ENCODE results near the gene TNS1. TPM values are rescaled to one million over a fixed set of nuclear protein-coding genes. Genes with fewer than 3 reads are reported as not detected.
"Not testable (repeated sequence)": the region's sequence is repeated elsewhere in the genome, so short reads cannot be mapped to it uniquely, and the experiment has no call there.

The TNS1 gene
- total RNA-seq, 2 donors from 2014 or later = 0.80 to 16.8 TPM

GRCh38 chr2:217820904-217821303 lies 181.9 kb downstream of the TNS1 start:
- Mint-ChIP-seq H3K27ac (no peak overlapping the region), H3K36me3 (ENCODE audit: low read depth) (no peaks in the 10 kb centered on the region), H3K4me3 (no peak overlapping the region), H3K4me1 (no peaks in the 10 kb centered on the region), H3K27me3 (peaks cover 17% of the 10 kb centered on the region)
- DNase-seq (no peak), ATAC-seq (no peak)
- no peaks in the 10 kb centered on the region for H3K9me3 ChIP-seq (ENCODE audit: control insufficient read depth, low read length, poor library complexity, severe bottlenecking)

DNA sequence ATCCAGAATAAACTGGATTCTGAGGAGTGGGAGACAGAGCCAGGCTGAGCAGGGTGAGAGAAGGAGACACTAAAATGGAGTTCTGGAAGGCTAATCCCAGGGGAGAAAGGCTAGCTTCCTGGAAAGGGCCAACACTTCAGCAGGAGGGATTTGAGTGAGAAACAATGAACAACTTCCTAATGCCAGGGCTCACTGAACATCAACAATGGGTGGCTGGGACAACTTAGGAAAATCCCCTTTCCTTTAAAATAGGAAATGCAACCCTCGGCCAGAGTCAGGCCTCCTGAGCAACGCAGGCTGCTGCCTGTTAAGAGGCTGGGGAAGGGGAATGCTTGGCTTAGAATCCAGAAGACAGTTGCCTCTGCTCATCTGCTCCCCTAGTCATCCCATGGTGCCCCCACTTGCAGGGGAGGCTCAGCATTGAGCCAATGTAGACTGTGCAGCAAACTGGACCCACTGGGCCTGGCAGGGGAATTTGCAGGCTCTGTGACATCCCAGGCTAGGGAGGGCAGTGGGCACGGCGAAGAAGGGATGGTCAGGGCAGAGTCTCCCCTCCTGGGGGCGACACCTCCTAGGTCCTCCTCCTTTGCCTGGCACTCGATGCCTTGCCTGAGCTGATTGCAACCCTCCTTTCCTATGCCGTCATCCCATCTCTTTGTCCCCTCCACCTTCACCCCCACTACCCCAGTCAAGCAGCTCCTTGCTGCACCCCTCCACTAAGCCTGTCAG lies 182.5 kb downstream of the TNS1 start:
- Mint-ChIP-seq H3K27ac (no peak overlapping the region), H3K4me1 (no peaks in the 10 kb centered on the region), H3K36me3 (ENCODE audit: low read depth) (no peaks in the 10 kb centered on the region), H3K27me3 (peaks cover 22% of the 10 kb centered on the region), H3K4me3 (no peak overlapping the region)
- ATAC-seq = no peak
- no peak for DNase-seq
- H3K9me3 ChIP-seq (ENCODE audit: control insufficient read depth, low read length, poor library complexity, severe bottlenecking) = no peaks in the 10 kb centered on the region

- ATAC-seq (no peak), DNase-seq (no peak)
- H3K27me3 Mint-ChIP-seq = peaks cover 31% of the 10 kb centered on the region
- H3K36me3 Mint-ChIP-seq (ENCODE audit: low read depth) = no peaks in the 10 kb centered on the region
- H3K4me3 Mint-ChIP-seq = no peak overlapping the region
- H3K9me3 ChIP-seq (ENCODE audit: control insufficient read depth, low read length, poor library complexity, severe bottlenecking) = no peaks in the 10 kb centered on the region
- no peak overlapping the region for H3K27ac Mint-ChIP-seq
- no peaks in the 10 kb centered on the region for H3K4me1 Mint-ChIP-seq
Observed at GRCh38 chr2:217818293-217818850, 184.4 kb downstream of the TNS1 start.

- ATAC-seq (no peak), DNase-seq (no peak)
- Mint-ChIP-seq H3K27ac (no peak overlapping the region), H3K36me3 (ENCODE audit: low read depth) (no peaks in the 10 kb centered on the region), H3K4me1 (no peaks in the 10 kb centered on the region), H3K4me3 (no peak overlapping the region), H3K27me3 (peaks cover 38% of the 10 kb centered on the region)
- H3K9me3 ChIP-seq (ENCODE audit: control insufficient read depth, low read length, poor library complexity, severe bottlenecking) = no peaks in the 10 kb centered on the region
Observed at GRCh38 chr2:217817466-217818292, 185.1 kb downstream of the TNS1 start.

DNA sequence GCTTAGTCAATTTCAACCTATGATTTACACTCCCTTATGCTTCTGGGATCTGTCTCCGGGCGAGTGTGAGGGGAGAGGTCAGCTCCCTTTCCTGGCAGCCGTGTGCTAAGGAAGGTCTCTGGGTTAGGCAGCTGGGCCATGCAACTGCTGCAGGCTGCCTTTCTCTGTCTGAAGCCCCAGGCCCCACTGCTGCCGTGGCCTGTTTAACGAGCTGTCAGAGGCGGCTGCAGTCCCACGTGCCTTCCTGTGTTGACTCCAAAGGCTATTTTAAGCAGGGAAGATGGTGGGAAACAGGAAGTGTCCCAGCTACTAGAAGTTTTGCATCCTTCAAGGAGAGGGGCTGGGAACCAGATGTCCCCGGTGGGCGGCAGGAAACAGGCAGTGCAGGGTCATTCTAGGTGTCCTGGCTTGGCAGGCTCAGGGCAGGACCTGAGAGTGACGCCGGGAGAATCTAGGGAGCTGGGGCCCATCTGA lies 186.4 kb downstream of the TNS1 start:
- Mint-ChIP-seq H3K27ac (no peak overlapping the region), H3K4me3 (no peak overlapping the region), H3K36me3 (ENCODE audit: low read depth) (no peaks in the 10 kb centered on the region), H3K4me1 (no peaks in the 10 kb centered on the region), H3K27me3 (peaks cover 42% of the 10 kb centered on the region)
- no peak for ATAC-seq
- DNase-seq = no peak
- no peaks in the 10 kb centered on the region for H3K9me3 ChIP-seq (ENCODE audit: control insufficient read depth, low read length, poor library complexity, severe bottlenecking)

- H3K36me3 Mint-ChIP-seq (ENCODE audit: low read depth) = no peaks in the 10 kb centered on the region
- H3K27me3 Mint-ChIP-seq = peaks cover 42% of the 10 kb centered on the region
- H3K9me3 ChIP-seq (ENCODE audit: control insufficient read depth, low read length, poor library complexity, severe bottlenecking) = no peaks in the 10 kb centered on the region
- no peak overlapping the region for H3K4me3 Mint-ChIP-seq
- no peak overlapping the region for H3K27ac Mint-ChIP-seq
- no peak for ATAC-seq
- no peak for DNase-seq
- no peaks in the 10 kb centered on the region for H3K4me1 Mint-ChIP-seq
Observed at GRCh38 chr2:217813828-217814227, 189.0 kb downstream of the TNS1 start.

DNA sequence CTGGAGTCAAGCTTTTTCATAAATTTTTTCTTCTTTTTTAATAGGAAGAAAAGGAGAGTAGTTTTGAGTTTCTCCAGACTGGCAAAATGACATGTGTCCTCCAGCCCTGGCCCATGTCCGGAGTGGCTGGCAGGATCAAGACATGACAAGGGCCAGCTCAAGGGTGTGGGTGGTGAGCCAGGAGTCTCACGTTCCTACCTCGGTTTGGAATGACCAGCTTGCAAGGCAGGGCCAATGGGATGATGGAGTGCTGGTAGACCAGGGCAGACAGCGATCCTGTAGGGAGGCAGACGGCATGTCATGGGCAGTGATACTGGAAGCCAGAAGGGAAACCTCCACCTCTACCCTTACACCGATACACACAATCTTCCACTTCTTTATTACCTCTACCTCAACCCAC lies 190.6 kb downstream of the TNS1 start:
- ATAC-seq (no peak), DNase-seq (no peak)
- H3K9me3 ChIP-seq (ENCODE audit: control insufficient read depth, low read length, poor library complexity, severe bottlenecking) = no peaks in the 10 kb centered on the region
- no peaks in the 10 kb centered on the region for H3K4me1 Mint-ChIP-seq
- H3K4me3 Mint-ChIP-seq = no peak overlapping the region
- H3K36me3 Mint-ChIP-seq (ENCODE audit: low read depth) = no peaks in the 10 kb centered on the region
- no peak overlapping the region for H3K27ac Mint-ChIP-seq
- H3K27me3 Mint-ChIP-seq = peaks cover 32% of the 10 kb centered on the region

DNA sequence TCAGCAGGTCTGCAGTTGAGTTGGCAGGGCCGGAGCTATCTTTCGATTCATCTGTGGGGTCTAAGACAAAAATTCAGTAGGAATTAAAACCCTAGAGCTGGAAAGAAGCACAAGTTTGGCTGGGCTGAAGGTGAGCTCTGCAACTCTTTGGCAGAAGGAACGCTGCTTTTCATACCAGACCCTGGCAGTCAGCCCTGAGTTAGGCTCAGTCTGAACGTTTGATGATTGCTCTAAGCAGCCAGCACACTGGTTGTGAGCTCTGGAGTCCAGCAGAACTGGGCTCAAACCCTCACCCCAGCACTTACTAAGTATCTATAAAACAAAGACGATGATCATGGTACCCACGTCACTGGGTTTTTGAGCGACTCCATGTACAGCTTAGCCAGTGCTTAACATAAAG lies 192.5 kb downstream of the TNS1 start:
- ATAC-seq (no peak), DNase-seq (no peak)
- H3K4me1 Mint-ChIP-seq = no peaks in the 10 kb centered on the region
- peaks cover 3% of the 10 kb centered on the region for H3K36me3 Mint-ChIP-seq (ENCODE audit: low read depth)
- H3K9me3 ChIP-seq (ENCODE audit: control insufficient read depth, low read length, poor library complexity, severe bottlenecking) = no peaks in the 10 kb centered on the region
- H3K27me3 Mint-ChIP-seq = peaks cover 25% of the 10 kb centered on the region
- no peak overlapping the region for H3K4me3 Mint-ChIP-seq
- H3K27ac Mint-ChIP-seq = no peak overlapping the region

DNA sequence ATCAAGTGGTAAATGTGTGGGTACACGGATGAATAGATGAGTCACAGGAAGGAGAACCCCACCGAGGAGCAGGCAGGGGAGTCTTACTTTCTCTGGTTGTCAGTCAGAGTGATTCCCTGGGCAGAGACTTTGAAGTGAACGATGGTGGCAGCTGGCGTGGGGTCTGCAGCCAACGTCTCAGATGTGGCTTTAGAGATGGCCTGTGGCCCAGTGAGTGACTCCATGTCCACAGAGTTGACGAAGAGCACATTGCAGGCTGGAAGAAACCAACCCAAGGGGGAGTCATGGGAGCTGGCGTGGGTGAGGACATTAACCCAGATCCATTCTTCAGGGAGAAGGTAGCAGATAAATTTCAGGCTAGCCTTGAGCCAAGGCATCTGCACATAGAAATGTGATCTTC lies 193.1 kb downstream of the TNS1 start:
- no peak overlapping the region for H3K4me3 Mint-ChIP-seq
- DNase-seq = no peak
- no peak overlapping the region for H3K27ac Mint-ChIP-seq
- ATAC-seq = no peak
- H3K9me3 ChIP-seq (ENCODE audit: control insufficient read depth, low read length, poor library complexity, severe bottlenecking) = no peaks in the 10 kb centered on the region
- H3K4me1 Mint-ChIP-seq = no peaks in the 10 kb centered on the region
- H3K36me3 Mint-ChIP-seq (ENCODE audit: low read depth) = peaks cover 3% of the 10 kb centered on the region
- H3K27me3 Mint-ChIP-seq = peaks cover 22% of the 10 kb centered on the region

DNA sequence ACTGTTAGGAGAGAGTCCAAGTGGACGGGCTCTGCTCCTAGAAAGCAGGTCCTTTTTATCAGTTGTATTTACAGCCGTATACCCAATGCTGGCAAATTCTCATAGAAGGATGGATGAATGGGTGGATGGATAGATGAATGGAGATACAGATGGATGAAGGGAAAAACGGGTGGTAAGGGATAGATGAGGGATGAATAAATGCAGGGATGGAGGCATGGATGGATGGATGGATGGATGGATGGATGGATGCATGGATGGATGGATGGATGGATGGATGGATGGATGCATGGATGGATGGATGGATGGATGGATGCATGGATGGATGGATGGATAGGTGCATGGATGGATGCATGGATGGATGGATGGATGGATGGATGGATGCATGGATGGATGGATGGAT lies 193.8 kb downstream of the TNS1 start:
- H3K27ac Mint-ChIP-seq; ATAC-seq; H3K4me3 Mint-ChIP-seq; H3K9me3 ChIP-seq (ENCODE audit: control insufficient read depth, low read length, poor library complexity, severe bottlenecking); H3K4me1 Mint-ChIP-seq; H3K36me3 Mint-ChIP-seq (ENCODE audit: low read depth); DNase-seq: not testable (repeated sequence)
- H3K27me3 Mint-ChIP-seq = peaks cover 18% of the 10 kb centered on the region

DNA sequence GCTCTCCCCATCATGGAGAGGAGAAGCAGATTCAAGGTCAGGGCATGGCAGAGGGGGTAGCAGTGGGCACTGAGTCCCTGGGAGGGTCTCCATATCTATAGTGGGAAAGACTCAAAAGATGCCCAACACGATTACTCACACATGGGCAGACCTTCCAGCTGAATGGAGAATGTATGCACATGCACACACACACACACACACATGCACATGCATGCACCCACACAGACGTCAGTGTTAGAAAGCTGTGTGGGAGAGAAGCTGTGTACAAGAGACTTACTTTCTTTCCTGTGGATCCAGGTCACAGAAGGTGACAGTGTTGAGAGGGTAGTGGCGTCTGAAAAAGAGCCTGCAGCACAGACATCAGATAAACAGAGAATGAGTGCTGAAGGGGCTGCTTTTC lies 194.5 kb downstream of the TNS1 start:
- no peaks in the 10 kb centered on the region for H3K4me1 Mint-ChIP-seq
- ATAC-seq (no peak), DNase-seq (no peak)
- no peak overlapping the region for H3K27ac Mint-ChIP-seq
- H3K36me3 Mint-ChIP-seq (ENCODE audit: low read depth) = peaks cover 3% of the 10 kb centered on the region
- H3K27me3 Mint-ChIP-seq = peaks cover 16% of the 10 kb centered on the region
- no peaks in the 10 kb centered on the region for H3K9me3 ChIP-seq (ENCODE audit: control insufficient read depth, low read length, poor library complexity, severe bottlenecking)
- no peak overlapping the region for H3K4me3 Mint-ChIP-seq

DNA sequence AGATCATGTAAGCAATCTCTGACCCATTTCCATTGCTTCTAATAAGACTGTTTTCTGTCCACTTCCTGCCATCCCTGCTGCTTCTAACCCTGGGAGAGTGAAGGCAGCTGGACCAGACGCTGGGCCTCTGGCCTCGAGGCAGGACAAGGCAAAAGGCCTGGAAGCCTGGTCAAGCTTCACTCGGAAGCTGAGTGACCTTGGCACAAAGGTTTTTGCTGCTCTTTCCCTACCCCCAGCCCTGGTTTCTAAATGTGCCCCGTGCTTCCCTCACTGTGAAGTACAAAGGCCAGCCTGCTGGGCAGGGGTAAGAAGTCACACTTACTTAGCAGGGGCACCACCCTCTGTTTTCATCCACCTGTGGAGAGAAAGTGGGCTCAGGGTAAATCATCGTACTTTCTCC lies 195.0 kb downstream of the TNS1 start:
- no peaks in the 10 kb centered on the region for H3K4me1 Mint-ChIP-seq

GRCh38 chr2:217807025-217807424 lies 195.8 kb downstream of the TNS1 start:
- DNase-seq = no peak
- H3K9me3 ChIP-seq (ENCODE audit: control insufficient read depth, low read length, poor library complexity, severe bottlenecking) = no peaks in the 10 kb centered on the region
- no peak overlapping the region for H3K27ac Mint-ChIP-seq
- H3K4me1 Mint-ChIP-seq = no peaks in the 10 kb centered on the region
- H3K4me3 Mint-ChIP-seq = no peak overlapping the region
- peaks cover 3% of the 10 kb centered on the region for H3K36me3 Mint-ChIP-seq (ENCODE audit: low read depth)
- H3K27me3 Mint-ChIP-seq = peaks cover 4% of the 10 kb centered on the region
- no peak for ATAC-seq

More for the DNA sequence above, 195.0 kb downstream of the TNS1 start:
- DNase-seq (no peak), ATAC-seq (no peak)
- Mint-ChIP-seq H3K27ac (no peak overlapping the region), H3K27me3 (peaks cover 10% of the 10 kb centered on the region), H3K4me3 (no peak overlapping the region), H3K36me3 (ENCODE audit: low read depth) (peaks cover 3% of the 10 kb centered on the region)
- H3K9me3 ChIP-seq (ENCODE audit: control insufficient read depth, low read length, poor library complexity, severe bottlenecking) = no peaks in the 10 kb centered on the region
